A549 (cell line): Measurements from ENCODE around the gene SLC16A8. TPM values are rescaled to one million over a fixed set of nuclear protein-coding genes. Genes with fewer than 3 reads are reported as not detected.

Experiments
- ATAC-seq, 2 experiments: fragments of 200-7000 bp in 1 of 2; fragments of >200 bp in 1 of 2; cut with Nextera tagmentation in 1 of 2; cut with Tn5 transposase in 1 of 2; 3 replicates each; pipeline versions ENCODE4 v1.8.0 to v1.9.1; 2018 to 2020; ENCODE audit warnings: mild to moderate bottlenecking in 1 of 2, moderate library complexity in 1 of 2
- CTCF ChIA-PET: fragments of 300-600 bp; sonication (Branson Sonifier 250); formaldehyde crosslinking; extraction: SDS; loops from one replicate; lab custom pipeline; 2021; ENCODE audit warnings: antibody characterized with exemption, inconsistent platforms; lab: Yijun Ruan, JAX
- POLR2A ChIA-PET: fragments of 350-600 bp; formaldehyde crosslinking; extraction: SDS; loops from one replicate; lab custom pipeline; 2021; ENCODE audit warnings: antibody characterized with exemption, inconsistent platforms; lab: Yijun Ruan, JAX
- DNase-seq, 2 experiments: peaks; one replicate each; pipeline versions ENCODE4 v3.0.0 to v3.0.0-alpha.2; 2011 to 2016; ENCODE audit warnings: low read depth in 1 of 2, low spot score in 1 of 2
- FAIRE-seq: peaks from 2 replicates; lab custom pipeline; 2011; peaks lifted over from hg19 to GRCh38; lab: Jason Lieb, UNC
- H3K27ac ChIP-seq, 2 experiments: fragments of >200 bp; sonication (Bioruptor Twin); formaldehyde crosslinking; 3 replicates each; pipeline ENCODE4 v1.5.1; 2016 to 2017
- H3K4me1 ChIP-seq: fragments of >200 bp; sonication (Bioruptor Twin); formaldehyde crosslinking; 3 replicates; pipeline ENCODE4 v1.6.1; 2016
- H3K4me2 ChIP-seq: fragments of >200 bp; sonication (Bioruptor Twin); formaldehyde crosslinking; 3 replicates; pipeline ENCODE4 v1.6.1; 2016
- H3K4me3 ChIP-seq: fragments of >200 bp; sonication (Bioruptor Twin); formaldehyde crosslinking; 3 replicates; pipeline ENCODE4 v1.5.1; 2016
- H3K9me3 ChIP-seq: fragments of >200 bp; sonication (Bioruptor Twin); formaldehyde crosslinking; 3 replicates; pipeline ENCODE4 v1.6.1; 2016
- ATOH8 ChIP-seq: fragments of 250-450 bp; sonication (Bioruptor Pico); IDR thresholded peaks from 2 replicates; pipeline ENCODE4 v1.5.0; 2020; ENCODE audit warnings: low read depth, mild to moderate bottlenecking, moderate library complexity
- CEBPB ChIP-seq, 2 experiments: fragments of >200 bp in 1 of 2; sonication (Bioruptor Twin) in 1 of 2; formaldehyde crosslinking in 1 of 2; IDR thresholded peaks; 2 replicates each; pipeline ENCODE4 v1.6.1; 2012 to 2016
- E2F6 ChIP-seq: IDR thresholded peaks from 2 replicates; pipeline ENCODE4 v1.6.1; 2012; ENCODE audit warnings: low read depth, borderline replicate concordance
- EHF ChIP-seq: fragments of 250-450 bp; sonication (Bioruptor Pico); IDR thresholded peaks from 2 replicates; pipeline ENCODE4 v1.5.0; 2020; ENCODE audit warnings: mild to moderate bottlenecking
- EP300 ChIP-seq, 2 experiments: fragments of >200 bp; sonication (Bioruptor Twin); formaldehyde crosslinking; IDR thresholded peaks; 2 replicates in 1 of 2; 3 replicates in 1 of 2; pipeline ENCODE4 v1.6.1; 2016 to 2017
- FOSB ChIP-seq: fragments of 250-450 bp; sonication (Bioruptor Pico); IDR thresholded peaks from 2 replicates; pipeline ENCODE4 v1.5.0; 2020; ENCODE audit warnings: mild to moderate bottlenecking, moderate library complexity
- FOSL2 ChIP-seq, 2 experiments: fragments of 450-650 bp in 1 of 2; fragments of >200 bp in 1 of 2; sonication (Bioruptor Twin) in 1 of 2; formaldehyde crosslinking; IDR thresholded peaks; 2 replicates each; pipeline versions ENCODE4 v1.5.0 to v1.6.1; 2016 to 2020; ENCODE audit warnings: mild to moderate bottlenecking in 1 of 2, moderate library complexity in 1 of 2
- FOXS1 ChIP-seq: fragments of 250-450 bp; sonication (Bioruptor Pico); IDR thresholded peaks from 2 replicates; pipeline ENCODE4 v1.5.0; 2020; ENCODE audit warnings: mild to moderate bottlenecking, moderate library complexity
- HES2 ChIP-seq: fragments of >200 bp; sonication (Bioruptor Twin); formaldehyde crosslinking; IDR thresholded peaks from 2 replicates; pipeline ENCODE4 v1.6.1; 2016
- HEYL ChIP-seq: fragments of 250-450 bp; sonication (Bioruptor Pico); IDR thresholded peaks from 2 replicates; pipeline ENCODE4 v1.8.0; 2021; ENCODE audit warnings: mild to moderate bottlenecking, moderate library complexity
- HMGXB4 ChIP-seq: fragments of 250-450 bp; sonication (Bioruptor Pico); IDR thresholded peaks from 2 replicates; pipeline ENCODE4 v1.5.0; 2021; ENCODE audit warnings: mild to moderate bottlenecking, moderate library complexity, borderline replicate concordance
- HOXB5 ChIP-seq: fragments of 250-450 bp; sonication (Bioruptor Pico); IDR thresholded peaks from 2 replicates; pipeline ENCODE4 v1.5.0; 2020; ENCODE audit warnings: mild to moderate bottlenecking, moderate library complexity
- JUNB ChIP-seq: fragments of >200 bp; sonication (Bioruptor Twin); formaldehyde crosslinking; IDR thresholded peaks from 2 replicates; pipeline ENCODE4 v1.6.1; 2016
- MAFK ChIP-seq: fragments of 450-650 bp; IDR thresholded peaks from 2 replicates; pipeline ENCODE4 v1.6.1; 2014; ENCODE audit not compliant: partially characterized antibody
- MAX ChIP-seq: IDR thresholded peaks from 2 replicates; pipeline ENCODE4 v1.6.1; 2012
- MAZ ChIP-seq: fragments of 150-350 bp; IDR thresholded peaks from 2 replicates; pipeline ENCODE4 v1.6.1; 2014; ENCODE audit warnings: antibody characterized with exemption, low read depth, low read length, borderline replicate concordance
- NFE2L2 ChIP-seq: fragments of 150-350 bp; conservative IDR thresholded peaks from 2 replicates; pipeline ENCODE4 v1.6.1; 2014; ENCODE audit warnings: low read length
- NPAS2 ChIP-seq: fragments of 250-450 bp; sonication (Bioruptor Pico); IDR thresholded peaks from 2 replicates; pipeline ENCODE4 v1.8.0; 2022; ENCODE audit warnings: mild to moderate bottlenecking, moderate library complexity, borderline replicate concordance
- PHF8 ChIP-seq: fragments of 200-600 bp; sonication (generic); IDR thresholded peaks from 2 replicates; pipeline ENCODE4 v1.6.1; 2016; ENCODE audit warnings: low read depth, mild to moderate bottlenecking, antibody characterized with exemption, moderate library complexity, borderline replicate concordance
- POLR2A ChIP-seq: IDR thresholded peaks from 2 replicates; pipeline ENCODE4 v1.6.1; 2012; ENCODE audit warnings: mild to moderate bottlenecking, low read length
- POLR2AphosphoS2 ChIP-seq: conservative IDR thresholded peaks from 2 replicates; pipeline ENCODE4 v1.6.1; 2012; ENCODE audit warnings: low read length, improper control_type of control experiment, inconsistent platforms
- RAD21 ChIP-seq, 2 experiments: fragments of >200 bp in 1 of 2; sonication (Bioruptor Twin) in 1 of 2; formaldehyde crosslinking in 1 of 2; IDR thresholded peaks in 1 of 2; conservative IDR thresholded peaks in 1 of 2; 2 replicates in 1 of 2; 3 replicates in 1 of 2; pipeline ENCODE4 v1.6.1; 2012 to 2018; ENCODE audit warnings: inconsistent platforms in 1 of 2
- RFX5 ChIP-seq: fragments of 450-650 bp; IDR thresholded peaks from 2 replicates; pipeline ENCODE4 v1.7.1; 2014; ENCODE audit warnings: antibody characterized with exemption, mild to moderate bottlenecking, moderate library complexity
- RNF2 ChIP-seq: fragments of 200-600 bp; sonication (generic); IDR thresholded peaks from 2 replicates; pipeline ENCODE4 v1.6.1; 2016; ENCODE audit warnings: low read depth, mild to moderate bottlenecking, antibody characterized with exemption, moderate library complexity, borderline replicate concordance
- SREBF2 ChIP-seq: fragments of 450-650 bp; IDR thresholded peaks from 2 replicates; pipeline ENCODE4 v1.6.1; 2014; ENCODE audit warnings: mild to moderate bottlenecking, moderate library complexity
- ZSCAN20 ChIP-seq: fragments of 250-450 bp; sonication (Bioruptor Pico); IDR thresholded peaks from 2 replicates; pipeline ENCODE4 v1.8.0; 2022; ENCODE audit warnings: mild to moderate bottlenecking, moderate library complexity
- WGBS: methylation state at CpG from one replicate; pipeline ENCODE4 v1.1.6; 2017; ENCODE audit errors: missing lambda C conversion rate; 5-methylcytosine and 5-hydroxymethylcytosine counted together
- polyA plus RNA-seq, 4 experiments: library from polyadenylated mRNA; depleted of rRNA in 3 of 4; stranded (reverse); fragments of >200 nt; fragmentation: RNase III in 1 of 4; extraction: RNeasy Plus Mini Kit Qiagen cat#74134 plus additional on column Dnase treatment in 1 of 4; gene quantifications; 2 replicates in 3 of 4; 3 replicates in 1 of 4; pipeline ENCODE4 v1.2.3, GENCODE V29; 2011 to 2017

Gene SLC16A8
- polyA plus RNA-seq, 2 of the 4 experiments (the other 2 are of a cell fraction): not detected

GRCh38 chr22:38067761-38068360 is 16.1 kb downstream of the SLC16A8 start:
- no peak for FAIRE-seq

GRCh38 chr22:38067028-38067415 is 17.0 kb downstream of the SLC16A8 start:
- FAIRE-seq (no peak), ATAC-seq (no peak)
- H3K4me3 ChIP-seq: no peak overlapping the region
- ChIA-PET CTCF (interaction anchor here (4.0 kb wide), 1 partner anchor 14 kb away, joined by 23 read pairs; no protein-coding TSS in a partner anchor), POLR2A (no interaction called here)
- no peak overlapping the region for H3K4me2 ChIP-seq
- no peaks in the 10 kb centered on the region for H3K4me1 ChIP-seq
- 90% methylated on average over 8 of the region's 8 CpGs for WGBS
- H3K9me3 ChIP-seq: no peaks in the 10 kb centered on the region
- H3K27ac ChIP-seq: no peak overlapping the region
- no peak for TF ChIP-seq HEYL (CRISPR knock-in tag)
- TF ChIP-seq EHF (CRISPR knock-in tag): no peak
- TF ChIP-seq ZSCAN20 (CRISPR knock-in tag): no peak
- TF ChIP-seq RFX5: no peak
- TF ChIP-seq ATOH8: no peak
- TF ChIP-seq MAFK: no peak
- no peak for TF ChIP-seq NFE2L2
- TF ChIP-seq, all 56 proteins: peak for 0
- no peak for DNase-seq

More at GRCh38 chr22:38067761-38068360, 16.1 kb downstream of the SLC16A8 start:
- no peak overlapping the region for H3K27ac ChIP-seq
- 93% methylated on average over 9 of the region's 13 CpGs for WGBS
- ChIA-PET CTCF (interaction anchor here (1.1 to 4.0 kb wide), 5 partner anchors 9 to 504 kb away, joined by 3 to 23 read pairs (median 10); partner anchors contain the start of genes BAIAP2L2 and PICK1), POLR2A (no interaction called here)
- H3K4me1 ChIP-seq: no peaks in the 10 kb centered on the region
- ATAC-seq (no peak), DNase-seq (no peak)
- H3K4me3 ChIP-seq: no peak overlapping the region
- H3K4me2 ChIP-seq: no peak overlapping the region
- no peaks in the 10 kb centered on the region for H3K9me3 ChIP-seq
- no peak for TF ChIP-seq PHF8

GRCh38 chr22:38066381-38067027 is 17.5 kb downstream of the SLC16A8 start:
- no peak for ATAC-seq
- H3K9me3 ChIP-seq: no peaks in the 10 kb centered on the region
- POLR2A ChIA-PET: no interaction called here
- no peak overlapping the region for H3K4me3 ChIP-seq
- CTCF ChIA-PET: interaction anchor here (1.2 to 1.3 kb wide), 2 partner anchors 13 to 14 kb away, joined by 3 to 6 read pairs; no protein-coding TSS in a partner anchor
- DNase-seq: no peak
- no peak for FAIRE-seq
- WGBS: 89% methylated on average over 8 of the region's 13 CpGs
- no peak overlapping the region for H3K27ac ChIP-seq
- no peak overlapping the region for H3K4me2 ChIP-seq
- no peaks in the 10 kb centered on the region for H3K4me1 ChIP-seq
- TF ChIP-seq FOSL2 (IDR thresholded peaks at IDR 0.05) (no peak), FOSL2 (CRISPR knock-in tag; IDR thresholded peaks at IDR 0.05) (no peak), POLR2A (no peak), NFE2L2 (no peak), EP300 (IDR thresholded peaks at IDR 0.05) (no peak), SREBF2 (no peak), JUNB (no peak), RAD21 (conservative IDR thresholded peaks at IDR 0.05 in 1 of 2, IDR thresholded peaks at IDR 0.05 in 1 of 2) (no peak), FOSB (no peak), MAZ (no peak), FOXS1 (CRISPR knock-in tag) (no peak), HMGXB4 (CRISPR knock-in tag) (no peak), POLR2AphosphoS2 (no peak), NPAS2 (no peak), CEBPB (IDR thresholded peaks at IDR 0.05) (no peak), ZSCAN20 (CRISPR knock-in tag) (no peak), RNF2 (no peak), HOXB5 (no peak), HES2 (no peak), MAX (no peak), E2F6 (no peak)
